ENCODE results near the gene TSPAN16.
"Not testable (repeated sequence)": the region's sequence is repeated elsewhere in the genome, so short reads cannot be mapped to it uniquely, and the experiment has no call there.

DNA sequence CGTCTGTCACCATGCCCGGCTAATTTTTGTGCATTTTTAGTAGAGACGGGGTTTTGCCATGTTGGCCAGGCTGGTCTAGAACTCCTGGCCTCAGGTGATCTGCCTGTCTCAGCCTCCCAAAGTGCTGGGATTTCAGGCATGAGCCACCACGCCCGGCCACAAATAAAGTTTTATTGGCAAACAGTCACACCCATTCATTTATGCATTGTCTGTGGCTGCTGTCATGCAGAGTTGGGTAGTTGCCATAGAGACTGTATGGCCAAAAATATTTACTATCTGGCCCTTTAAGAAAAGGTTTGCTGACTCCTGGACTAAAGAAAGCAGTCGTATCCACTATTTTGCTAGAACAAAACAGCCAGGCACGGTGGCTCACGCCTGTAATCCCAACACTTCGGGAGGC, 37.9 kb downstream of the TSPAN16 start:
- not testable (repeated sequence) for TF ChIP-seq CTCF, POLR2A (IDR thresholded peaks at IDR 0.05)

Measured in esophagus squamous epithelium (tissue), 4 donors.